ENCODE measurements around the gene TALDO1.

The TALDO1 gene

DNA sequence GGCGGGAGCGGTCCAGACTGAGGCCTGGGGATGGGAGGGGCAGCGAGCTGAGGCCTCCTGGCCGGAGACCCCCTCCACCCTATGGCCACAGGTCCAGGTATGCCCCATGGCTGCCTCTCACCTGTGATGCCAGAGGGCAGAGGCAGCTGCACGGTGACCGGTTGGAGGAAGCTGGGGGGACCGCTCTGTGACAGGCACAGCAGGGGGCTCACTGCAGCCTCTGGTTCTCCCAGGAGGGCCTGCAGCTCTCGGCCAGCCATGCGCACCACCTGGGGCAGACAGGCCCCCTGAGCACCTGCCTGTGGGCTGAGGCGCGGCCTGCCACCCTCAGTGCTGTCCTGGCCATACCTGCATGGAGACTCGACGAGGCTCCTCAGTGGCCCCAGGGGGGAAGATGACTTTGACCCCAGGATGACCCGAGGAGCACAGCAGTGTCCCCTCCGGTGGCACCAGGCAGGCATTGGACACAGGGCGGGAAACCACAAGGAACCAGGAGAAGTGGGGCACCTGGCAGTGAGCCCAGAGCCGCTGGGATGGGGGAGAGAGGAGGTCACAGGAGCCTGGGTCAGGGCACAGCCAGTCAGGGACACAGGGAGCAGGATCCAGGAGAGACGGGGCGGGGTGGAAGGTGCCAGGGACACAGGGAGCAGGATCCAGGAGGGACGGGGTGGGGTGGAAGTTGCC is 54.0 kb downstream of the TALDO1 start:
- Histone ChIP-seq H3K9me2 (replicated peaks; ENCODE audit: low read depth, low read length) (no peaks in the 10 kb centered on the region), H3F3A (ENCODE audit: low read depth) (peaks cover 3% of the 10 kb centered on the region; the same call in 1 of the 2 replicates), H3K4me3 (ENCODE audit: low read length, poor library complexity, severe bottlenecking) (no peak overlapping the region), H3K4me1 (ENCODE audit: insufficient read depth, low read length, poor library complexity, severe bottlenecking) (peaks cover 27% of the 10 kb centered on the region), H3K27me3 (ENCODE audit: insufficient read depth, low read length, poor library complexity, severe bottlenecking) (no peaks in the 10 kb centered on the region), H2AFZ (ENCODE audit: low read length) (no peak overlapping the region), H4K20me1 (ENCODE audit: insufficient read depth, low read length, poor library complexity, severe bottlenecking) (peaks cover 16% of the 10 kb centered on the region), H3K79me2 (ENCODE audit: insufficient read depth, low read length) (peaks cover 32% of the 10 kb centered on the region; the same call in 1 of the 2 replicates), H3K4me2 (ENCODE audit: low read depth, low read length, poor library complexity, severe bottlenecking) (no peak overlapping the region), H3K9me3 (ENCODE audit: insufficient read depth, low read depth, low read length) (no peaks in the 10 kb centered on the region), H3K36me3 (ENCODE audit: insufficient read depth, low read length) (no peaks in the 10 kb centered on the region), H3K9ac (ENCODE audit: low read depth, low read length, poor library complexity, severe bottlenecking) (no peak overlapping the region)
- TF ChIP-seq, protein P1, sequence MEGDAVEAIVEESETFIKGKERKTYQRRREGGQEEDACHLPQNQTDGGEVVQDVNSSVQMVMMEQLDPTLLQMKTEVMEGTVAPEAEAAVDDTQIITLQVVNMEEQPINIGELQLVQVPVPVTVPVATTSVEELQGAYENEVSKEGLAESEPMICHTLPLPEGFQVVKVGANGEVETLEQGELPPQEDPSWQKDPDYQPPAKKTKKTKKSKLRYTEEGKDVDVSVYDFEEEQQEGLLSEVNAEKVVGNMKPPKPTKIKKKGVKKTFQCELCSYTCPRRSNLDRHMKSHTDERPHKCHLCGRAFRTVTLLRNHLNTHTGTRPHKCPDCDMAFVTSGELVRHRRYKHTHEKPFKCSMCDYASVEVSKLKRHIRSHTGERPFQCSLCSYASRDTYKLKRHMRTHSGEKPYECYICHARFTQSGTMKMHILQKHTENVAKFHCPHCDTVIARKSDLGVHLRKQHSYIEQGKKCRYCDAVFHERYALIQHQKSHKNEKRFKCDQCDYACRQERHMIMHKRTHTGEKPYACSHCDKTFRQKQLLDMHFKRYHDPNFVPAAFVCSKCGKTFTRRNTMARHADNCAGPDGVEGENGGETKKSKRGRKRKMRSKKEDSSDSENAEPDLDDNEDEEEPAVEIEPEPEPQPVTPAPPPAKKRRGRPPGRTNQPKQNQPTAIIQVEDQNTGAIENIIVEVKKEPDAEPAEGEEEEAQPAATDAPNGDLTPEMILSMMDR (conservative IDR thresholded peaks at IDR 0.05; ENCODE audit: low read length): no peak

DNA sequence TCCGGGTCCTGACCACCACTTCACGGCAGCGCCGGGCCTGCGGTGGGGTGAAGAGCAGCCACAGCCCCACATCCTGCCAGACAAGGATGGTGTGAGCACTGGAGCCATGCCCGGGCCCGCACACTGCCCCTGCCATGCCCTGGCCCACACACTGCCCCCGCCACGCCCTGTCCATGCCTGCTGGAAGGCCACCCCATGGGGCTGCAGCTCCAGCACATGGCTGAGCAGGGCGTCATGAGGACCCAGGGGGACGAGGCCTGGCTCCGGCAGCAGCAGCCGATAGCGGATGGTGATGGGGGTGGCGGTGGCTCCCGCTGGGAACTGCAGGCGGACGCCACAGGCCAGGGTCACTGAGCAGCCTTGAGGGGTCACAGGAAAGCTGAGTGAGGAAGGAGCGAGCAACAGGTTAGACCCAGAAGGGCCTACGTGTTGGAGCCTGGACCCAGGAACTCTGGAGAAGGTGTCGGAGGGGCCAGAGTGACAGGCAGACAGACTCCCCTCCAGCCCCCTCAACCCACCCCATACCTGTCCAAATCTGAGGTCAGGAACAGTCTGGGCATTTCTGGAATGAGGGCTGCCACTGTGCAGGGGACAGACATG is 54.9 kb downstream of the TALDO1 start:
- Histone ChIP-seq H2AFZ (ENCODE audit: low read length) (no peak overlapping the region), H3K9me2 (replicated peaks; ENCODE audit: low read depth, low read length) (no peaks in the 10 kb centered on the region), H3K36me3 (ENCODE audit: insufficient read depth, low read length) (no peaks in the 10 kb centered on the region), H4K20me1 (ENCODE audit: insufficient read depth, low read length, poor library complexity, severe bottlenecking) (peaks cover 7% of the 10 kb centered on the region), H3K79me2 (ENCODE audit: insufficient read depth, low read length) (peaks cover 23% of the 10 kb centered on the region; the same call in 1 of the 2 replicates), H3K4me3 (ENCODE audit: low read length, poor library complexity, severe bottlenecking) (no peak overlapping the region), H3K9me3 (ENCODE audit: insufficient read depth, low read depth, low read length) (no peaks in the 10 kb centered on the region), H3K9ac (ENCODE audit: low read depth, low read length, poor library complexity, severe bottlenecking) (no peak overlapping the region), H3K27me3 (ENCODE audit: insufficient read depth, low read length, poor library complexity, severe bottlenecking) (no peaks in the 10 kb centered on the region), H3K4me2 (ENCODE audit: low read depth, low read length, poor library complexity, severe bottlenecking) (no peak overlapping the region), H3F3A (ENCODE audit: low read depth) (no peaks in the 10 kb centered on the region; the same call in 1 of the 2 replicates), H3K4me1 (ENCODE audit: insufficient read depth, low read length, poor library complexity, severe bottlenecking) (peaks cover 18% of the 10 kb centered on the region)
- TF ChIP-seq EZH2phosphoT487 (IDR thresholded peaks at IDR 0.05; ENCODE audit: borderline replicate concordance): no peak
- TF ChIP-seq, protein P1 (conservative IDR thresholded peaks at IDR 0.05; ENCODE audit: low read length): no peak

DNA sequence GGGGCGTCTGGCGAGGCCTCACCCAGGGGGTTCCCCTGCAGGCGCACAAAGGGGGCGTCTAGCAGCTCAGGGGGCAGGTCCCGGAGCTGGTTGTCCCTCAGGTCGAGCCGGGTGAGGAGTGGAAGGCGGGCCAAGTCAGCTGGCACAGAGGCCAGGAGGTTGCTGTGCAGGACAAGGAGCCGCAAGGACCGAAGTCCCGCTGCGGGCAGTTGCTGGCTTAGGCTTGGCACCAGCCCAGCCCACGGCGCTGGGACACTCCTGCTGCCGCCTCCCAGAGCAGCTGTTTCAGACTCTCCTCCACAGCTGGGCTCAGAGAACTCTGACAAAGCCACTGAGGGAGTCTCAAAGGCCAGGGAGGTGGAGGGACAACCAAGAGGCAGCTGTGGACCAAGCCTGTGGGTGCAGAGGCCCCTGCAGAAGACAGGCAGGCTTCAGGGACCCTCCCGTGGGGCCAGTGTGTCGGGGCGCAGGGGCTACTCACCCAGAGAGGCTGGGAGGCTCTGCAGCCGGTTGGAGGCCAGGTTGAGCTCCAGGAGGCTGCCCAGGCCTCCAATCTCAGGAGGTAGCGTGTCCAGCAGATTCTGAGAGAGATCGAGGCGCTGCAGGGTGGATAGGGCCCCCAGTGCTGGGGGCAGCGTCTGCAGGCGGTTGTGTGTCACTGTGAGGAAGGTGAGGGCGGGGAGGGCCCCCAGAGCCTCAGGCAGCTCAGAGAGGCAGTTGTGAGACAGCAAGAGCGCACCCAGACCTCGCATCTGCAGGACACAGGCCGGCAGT is 55.6 kb downstream of the TALDO1 start:
- no peaks in the 10 kb centered on the region for H3K27me3 ChIP-seq (ENCODE audit: insufficient read depth, low read length, poor library complexity, severe bottlenecking)
- no peak overlapping the region for H3K4me3 ChIP-seq (ENCODE audit: low read length, poor library complexity, severe bottlenecking)
- H2AFZ ChIP-seq (ENCODE audit: low read length): no peak overlapping the region
- no peaks in the 10 kb centered on the region for H3K36me3 ChIP-seq (ENCODE audit: insufficient read depth, low read length)
- no peaks in the 10 kb centered on the region for H3K9me3 ChIP-seq (ENCODE audit: insufficient read depth, low read depth, low read length)
- peak overlapping the region; percentile 100 for H3K4me2 ChIP-seq (ENCODE audit: low read depth, low read length, poor library complexity, severe bottlenecking)
- no peaks in the 10 kb centered on the region for H3K9me2 ChIP-seq (replicated peaks; ENCODE audit: low read depth, low read length)
- TF ChIP-seq, protein P1 (conservative IDR thresholded peaks at IDR 0.05; ENCODE audit: low read length): no peak
- TF ChIP-seq EZH2phosphoT487 (IDR thresholded peaks at IDR 0.05; ENCODE audit: borderline replicate concordance): no peak
- peak overlapping the region; percentile 99 for H3K9ac ChIP-seq (ENCODE audit: low read depth, low read length, poor library complexity, severe bottlenecking)
- H3F3A ChIP-seq (ENCODE audit: low read depth): no peaks in the 10 kb centered on the region; the same call in 1 of the 2 replicates
- peaks cover 7% of the 10 kb centered on the region for H4K20me1 ChIP-seq (ENCODE audit: insufficient read depth, low read length, poor library complexity, severe bottlenecking)
- H3K79me2 ChIP-seq (ENCODE audit: insufficient read depth, low read length): peaks cover 27% of the 10 kb centered on the region; the same call in 1 of the 2 replicates
- H3K4me1 ChIP-seq (ENCODE audit: insufficient read depth, low read length, poor library complexity, severe bottlenecking): peaks cover 18% of the 10 kb centered on the region

Measured in Loucy (cell line).